Left forelimb (tissue), 1 donor: ENCODE results near the gene B4GALNT3.

Experiments
- DNase-seq: peaks from one replicate; pipeline ENCODE4 v3.0.0-alpha.2; 2018; ENCODE audit warnings: low spot score

The B4GALNT3 gene

GRCh38 chr12:467591-467990, 7.9 kb downstream of the B4GALNT3 start:
- DNase-seq: no peak

GRCh38 chr12:468671-469389, 9.1 kb downstream of the B4GALNT3 start:
- DNase-seq: no peak

- no peak for DNase-seq
Measured at GRCh38 chr12:470133-470532, 10.4 kb downstream of the B4GALNT3 start.

- no peak for DNase-seq
Measured at GRCh38 chr12:473198-473597, 13.5 kb downstream of the B4GALNT3 start.

GRCh38 chr12:473863-474577, 14.3 kb downstream of the B4GALNT3 start:
- DNase-seq: no peak

GRCh38 chr12:475286-475685, 15.5 kb downstream of the B4GALNT3 start:
- DNase-seq: peak; percentile 11

GRCh38 chr12:479161-479560, 19.4 kb downstream of the B4GALNT3 start:
- DNase-seq: peak; percentile 36

- DNase-seq: peak; percentile 72
Measured at GRCh38 chr12:480831-481816, 21.4 kb downstream of the B4GALNT3 start.

- peak; percentile 57 for DNase-seq
Measured at GRCh38 chr12:482061-482460, 22.3 kb downstream of the B4GALNT3 start.

GRCh38 chr12:484096-484495, 24.4 kb downstream of the B4GALNT3 start:
- peak; percentile 4 for DNase-seq

GRCh38 chr12:490260-490659, 30.5 kb downstream of the B4GALNT3 start:
- DNase-seq: no peak

GRCh38 chr12:495466-495865, 35.7 kb downstream of the B4GALNT3 start:
- DNase-seq: peak; percentile 14

GRCh38 chr12:496736-497135, 37.0 kb downstream of the B4GALNT3 start:
- DNase-seq: peak; percentile 6

- peak; percentile 8 for DNase-seq
Measured at GRCh38 chr12:497501-498160, 37.9 kb downstream of the B4GALNT3 start.

GRCh38 chr12:499837-500458, 40.2 kb downstream of the B4GALNT3 start:
- DNase-seq: peak; percentile 9

GRCh38 chr12:501722-502447, 42.1 kb downstream of the B4GALNT3 start:
- DNase-seq: peak; percentile 67

- DNase-seq: peak; percentile 51
Measured at GRCh38 chr12:503111-503761, 43.5 kb downstream of the B4GALNT3 start.

- peak; percentile 22 for DNase-seq
Measured at GRCh38 chr12:505221-505620, 45.5 kb downstream of the B4GALNT3 start.

- peak; percentile 57 for DNase-seq
Measured at GRCh38 chr12:507391-507796, 47.7 kb downstream of the B4GALNT3 start.

GRCh38 chr12:508145-508544, 48.4 kb downstream of the B4GALNT3 start:
- peak; percentile 28 for DNase-seq
